ENCODE measurements around the gene LY86. TPM values are rescaled to one million over a fixed set of nuclear protein-coding genes. Genes with fewer than 3 reads are reported as not detected.

The LY86 gene
- total and polyA plus RNA-seq, 2 donors (not counting 1 experiment from before 2014, with no cell fraction given): 68.7 to 90.2 TPM

DNA sequence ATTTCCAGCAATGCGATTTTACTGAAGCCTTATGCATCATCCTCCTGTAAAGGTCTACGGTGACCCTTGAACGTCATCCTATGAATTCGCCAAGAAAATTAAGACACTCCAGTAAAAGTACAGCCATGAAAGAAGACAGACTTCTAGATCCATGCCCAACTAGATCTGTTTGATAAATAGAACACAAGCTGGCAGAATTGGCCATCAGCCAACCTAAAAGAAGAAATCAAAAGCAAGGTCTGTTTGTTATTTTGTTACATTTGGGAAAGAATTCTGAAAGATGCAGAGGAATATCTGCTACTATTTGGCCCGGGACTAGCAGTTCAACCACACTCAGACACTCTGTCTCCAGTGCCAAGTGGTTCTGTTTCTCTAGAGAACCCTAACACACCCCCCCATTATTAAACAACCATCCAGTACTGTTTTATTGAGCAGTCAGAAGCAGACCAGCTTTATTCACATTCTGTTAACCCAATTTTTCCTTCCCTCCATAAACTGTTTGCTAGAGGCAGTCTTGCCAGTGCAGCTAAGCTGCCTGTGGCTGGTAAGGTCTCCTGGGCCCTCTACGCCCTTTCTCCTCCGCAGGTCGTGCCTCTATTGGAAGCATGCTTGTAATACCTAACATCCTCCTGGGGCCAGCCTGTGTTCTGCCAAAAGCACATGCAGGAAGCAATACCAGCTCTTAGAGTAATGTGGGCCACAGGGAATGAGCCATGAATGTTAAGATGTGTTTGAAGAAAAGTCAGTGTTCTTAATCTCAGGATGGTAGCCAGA, 30.7 kb downstream of the LY86 start:
- H2AFZ ChIP-seq (ENCODE audit: insufficient read depth, low read depth, low read length, poor library complexity, severe bottlenecking): no peak overlapping the region
- ATAC-seq (ENCODE audit: low read depth): no peak
- H3K4me1 ChIP-seq (ENCODE audit: control insufficient read depth in 2 of 2, insufficient read depth in 2 of 2, low read length in 2 of 2): peaks cover 33 to 40% of the 10 kb centered on the region in 2 donors
- peaks cover 10 to 14% of the 10 kb centered on the region in 2 experiments for H3K36me3 ChIP-seq (replicated peaks in 1 of 2; ENCODE audit: control extremely low read depth in 1 of 2, control insufficient read depth in 1 of 2, extremely low read depth in 1 of 2, insufficient read depth in 2 of 2, low read length in 1 of 2)
- no peak overlapping the region for H3K9ac ChIP-seq (ENCODE audit: low read length)
- Mint-ChIP-seq H3K27ac (peak overlapping the region; percentile 34), H3K27me3 (no peaks in the 10 kb centered on the region), H3K4me3 (no peak overlapping the region), H3K4me1 (peaks cover 84% of the 10 kb centered on the region), H3K9me3 (ENCODE audit: insufficient read depth) (no peaks in the 10 kb centered on the region)
- H3K79me2 ChIP-seq (ENCODE audit: control insufficient read depth, insufficient read depth, low read length): peaks cover 92% of the 10 kb centered on the region
- ChIA-PET CTCF (interaction anchor here (1.1 kb wide), 1 partner anchor 60 kb away, joined by 3 read pairs; no protein-coding TSS in a partner anchor), POLR2A (interaction anchor here (0.8 kb wide), 1 partner anchor 11 kb away, joined by 3 read pairs; no protein-coding TSS in a partner anchor)
- WGBS (ENCODE audit: insufficient coverage): 100% methylated on average over 1 of the region's 8 CpGs
- H3K27me3 ChIP-seq (replicated peaks in 1 of 4; ENCODE audit: control extremely low read depth in 1 of 4, control insufficient read depth in 3 of 4, insufficient read depth in 4 of 4, low read length in 3 of 4): no peaks in the 10 kb centered on the region
- no peak for DNase-seq
- intact Hi-C loops (cut with micrococcal nuclease): no loop called here
- no peak overlapping the region for H3K4me2 ChIP-seq (replicated peaks; ENCODE audit: low read depth, low read length, poor library complexity, severe bottlenecking)
- peaks cover 39% of the 10 kb centered on the region for H4K20me1 ChIP-seq (ENCODE audit: control insufficient read depth, insufficient read depth, low read length, poor library complexity, severe bottlenecking)
- H3K4me3 ChIP-seq (ENCODE audit: control extremely low read depth in 1 of 5, extremely low read depth in 1 of 5, insufficient read depth in 1 of 5, low read depth in 2 of 5, low read length in 4 of 5): no peak overlapping the region
- H3K27ac ChIP-seq (ENCODE audit: low read length in 2 of 2): peak overlapping the region in 1 of 2 donors; percentile 50
- no peaks in the 10 kb centered on the region for H3K9me3 ChIP-seq (ENCODE audit: control extremely low read depth in 1 of 3, control insufficient read depth in 2 of 3, insufficient read depth in 1 of 3, low read length in 2 of 3)
- no peak for TF ChIP-seq EZH2 (IDR thresholded peaks at IDR 0.05; ENCODE audit: borderline replicate concordance, insufficient read depth, low read depth, low read length, poor library complexity, severe bottlenecking)
- TF ChIP-seq, protein P1, sequence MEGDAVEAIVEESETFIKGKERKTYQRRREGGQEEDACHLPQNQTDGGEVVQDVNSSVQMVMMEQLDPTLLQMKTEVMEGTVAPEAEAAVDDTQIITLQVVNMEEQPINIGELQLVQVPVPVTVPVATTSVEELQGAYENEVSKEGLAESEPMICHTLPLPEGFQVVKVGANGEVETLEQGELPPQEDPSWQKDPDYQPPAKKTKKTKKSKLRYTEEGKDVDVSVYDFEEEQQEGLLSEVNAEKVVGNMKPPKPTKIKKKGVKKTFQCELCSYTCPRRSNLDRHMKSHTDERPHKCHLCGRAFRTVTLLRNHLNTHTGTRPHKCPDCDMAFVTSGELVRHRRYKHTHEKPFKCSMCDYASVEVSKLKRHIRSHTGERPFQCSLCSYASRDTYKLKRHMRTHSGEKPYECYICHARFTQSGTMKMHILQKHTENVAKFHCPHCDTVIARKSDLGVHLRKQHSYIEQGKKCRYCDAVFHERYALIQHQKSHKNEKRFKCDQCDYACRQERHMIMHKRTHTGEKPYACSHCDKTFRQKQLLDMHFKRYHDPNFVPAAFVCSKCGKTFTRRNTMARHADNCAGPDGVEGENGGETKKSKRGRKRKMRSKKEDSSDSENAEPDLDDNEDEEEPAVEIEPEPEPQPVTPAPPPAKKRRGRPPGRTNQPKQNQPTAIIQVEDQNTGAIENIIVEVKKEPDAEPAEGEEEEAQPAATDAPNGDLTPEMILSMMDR (IDR thresholded peaks at IDR 0.05): no peak

All from B cell (primary cell).